Neutrophil (primary cell): ENCODE data around the gene DCTN2.

ENCODE experiments used
- H3K27ac ChIP-seq: fragments of 200-600 bp; sonication (generic); 2 replicates; pipeline ENCODE4 v1.5.1; 2016; ENCODE audit warnings: mild to moderate bottlenecking, moderate library complexity
- H3K27me3 ChIP-seq: fragments of 200-600 bp; sonication (generic); 2 replicates; pipeline ENCODE4 v1.6.0; 2016; ENCODE audit warnings: mild to moderate bottlenecking
- H3K36me3 ChIP-seq: fragments of 200-600 bp; sonication (generic); 2 replicates; pipeline ENCODE4 v1.5.1; 2017
- H3K4me1 ChIP-seq, 2 experiments: fragments of 200-600 bp in 1 of 2; sonication (generic) in 1 of 2; 1 replicate in 1 of 2; 2 replicates in 1 of 2; pipeline versions ENCODE4 v1.5.1 to v1.6.1; 2013 to 2016; ENCODE audit warnings: low read depth in 1 of 2, low read length in 1 of 2, mild to moderate bottlenecking in 1 of 2, moderate library complexity in 1 of 2; ENCODE audit not compliant: control insufficient read depth in 1 of 2, insufficient read depth in 1 of 2
- H3K4me3 ChIP-seq, 2 experiments: fragments of 200-600 bp in 1 of 2; sonication (generic) in 1 of 2; 1 replicate in 1 of 2; 2 replicates in 1 of 2; pipeline ENCODE4 v1.5.1; 2013 to 2016; ENCODE audit warnings: low read depth in 1 of 2, low read length in 1 of 2, mild to moderate bottlenecking in 1 of 2, moderate library complexity in 1 of 2
- H3K9me3 ChIP-seq: fragments of 200-600 bp; sonication (generic); 2 replicates; pipeline ENCODE4 v1.5.1; 2016
- TF ChIP-seq, protein P1 (sequence below): fragments of 200-600 bp; sonication (generic); IDR thresholded peaks from 2 replicates; pipeline ENCODE4 v1.5.1; 2016; ENCODE audit warnings: antibody characterized with exemption

Gene DCTN2

DNA sequence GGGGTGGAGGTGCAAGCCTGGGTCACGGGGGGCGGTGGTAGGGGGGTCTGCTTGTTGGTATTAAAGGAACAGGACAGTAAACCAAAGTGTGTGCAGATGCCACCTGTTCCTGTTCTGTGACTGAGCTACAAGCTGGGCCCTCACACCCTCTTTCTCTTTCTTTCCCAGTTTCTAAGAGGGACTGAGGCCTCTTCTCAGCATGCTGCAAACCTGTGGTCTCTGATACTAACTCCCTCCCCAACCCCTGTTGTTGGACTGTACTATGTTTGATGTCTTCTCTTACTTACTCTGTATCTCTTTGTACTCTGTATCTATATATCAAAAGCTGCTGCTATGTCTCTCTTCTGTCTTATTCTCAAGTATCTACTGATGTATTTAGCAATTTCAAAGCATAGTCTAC, 37.1 kb upstream of the DCTN2 start:
- Histone ChIP-seq H3K36me3 (no peaks in the 10 kb centered on the region), H3K27ac (no peak overlapping the region), H3K4me3 (no peak overlapping the region), H3K27me3 (peaks cover 50% of the 10 kb centered on the region), H3K9me3 (no peaks in the 10 kb centered on the region), H3K4me1 (peaks cover 8 to 15% of the 10 kb centered on the region in 2 experiments)
- TF ChIP-seq, protein P1, sequence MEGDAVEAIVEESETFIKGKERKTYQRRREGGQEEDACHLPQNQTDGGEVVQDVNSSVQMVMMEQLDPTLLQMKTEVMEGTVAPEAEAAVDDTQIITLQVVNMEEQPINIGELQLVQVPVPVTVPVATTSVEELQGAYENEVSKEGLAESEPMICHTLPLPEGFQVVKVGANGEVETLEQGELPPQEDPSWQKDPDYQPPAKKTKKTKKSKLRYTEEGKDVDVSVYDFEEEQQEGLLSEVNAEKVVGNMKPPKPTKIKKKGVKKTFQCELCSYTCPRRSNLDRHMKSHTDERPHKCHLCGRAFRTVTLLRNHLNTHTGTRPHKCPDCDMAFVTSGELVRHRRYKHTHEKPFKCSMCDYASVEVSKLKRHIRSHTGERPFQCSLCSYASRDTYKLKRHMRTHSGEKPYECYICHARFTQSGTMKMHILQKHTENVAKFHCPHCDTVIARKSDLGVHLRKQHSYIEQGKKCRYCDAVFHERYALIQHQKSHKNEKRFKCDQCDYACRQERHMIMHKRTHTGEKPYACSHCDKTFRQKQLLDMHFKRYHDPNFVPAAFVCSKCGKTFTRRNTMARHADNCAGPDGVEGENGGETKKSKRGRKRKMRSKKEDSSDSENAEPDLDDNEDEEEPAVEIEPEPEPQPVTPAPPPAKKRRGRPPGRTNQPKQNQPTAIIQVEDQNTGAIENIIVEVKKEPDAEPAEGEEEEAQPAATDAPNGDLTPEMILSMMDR = no peak

DNA sequence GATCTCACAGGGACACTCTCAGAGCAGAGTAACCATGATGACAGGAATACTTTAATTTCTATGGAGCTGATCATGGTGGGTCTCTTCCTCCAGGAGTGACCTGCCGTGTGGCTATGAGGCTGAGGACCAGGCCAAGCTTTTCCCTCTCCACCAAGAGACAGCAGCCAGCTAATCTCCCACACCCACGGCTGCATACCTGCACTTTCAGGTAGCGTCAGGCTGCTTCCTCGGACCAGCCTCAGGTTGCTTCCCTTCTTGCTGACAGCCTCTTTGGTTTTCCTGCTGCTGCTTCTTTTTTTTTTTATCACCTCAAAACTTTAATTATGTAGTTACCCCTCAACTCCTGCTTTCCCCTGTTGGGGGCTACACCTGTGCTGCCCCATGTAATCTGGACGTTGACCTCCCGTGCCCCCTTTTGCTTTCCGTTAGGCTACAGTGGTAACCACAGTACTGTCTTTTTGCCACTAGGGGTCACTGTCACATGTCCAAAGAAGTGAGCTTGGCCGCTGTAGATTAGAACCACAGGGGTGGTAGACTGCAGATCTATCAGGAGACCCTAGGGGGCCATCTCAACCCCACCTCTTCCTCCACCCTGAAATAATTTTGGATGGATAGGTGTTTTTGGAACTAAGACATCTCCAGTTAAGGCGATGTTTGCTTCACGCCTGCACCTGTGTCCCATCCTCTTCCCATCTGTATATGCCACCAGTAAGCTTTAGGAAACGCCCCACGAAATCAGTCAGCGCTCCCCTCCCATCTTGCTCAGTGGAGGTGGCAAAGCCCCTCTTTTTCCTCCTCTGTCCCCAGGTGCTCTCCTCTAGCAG, 36.2 kb upstream of the DCTN2 start:
- peaks cover 8 to 15% of the 10 kb centered on the region in 2 experiments for H3K4me1 ChIP-seq
- H3K4me3 ChIP-seq = no peak overlapping the region
- peaks cover 43% of the 10 kb centered on the region for H3K27me3 ChIP-seq
- no peaks in the 10 kb centered on the region for H3K36me3 ChIP-seq
- no peaks in the 10 kb centered on the region for H3K9me3 ChIP-seq
- TF ChIP-seq, protein P1 = peak; percentile 86
- no peak overlapping the region for H3K27ac ChIP-seq

DNA sequence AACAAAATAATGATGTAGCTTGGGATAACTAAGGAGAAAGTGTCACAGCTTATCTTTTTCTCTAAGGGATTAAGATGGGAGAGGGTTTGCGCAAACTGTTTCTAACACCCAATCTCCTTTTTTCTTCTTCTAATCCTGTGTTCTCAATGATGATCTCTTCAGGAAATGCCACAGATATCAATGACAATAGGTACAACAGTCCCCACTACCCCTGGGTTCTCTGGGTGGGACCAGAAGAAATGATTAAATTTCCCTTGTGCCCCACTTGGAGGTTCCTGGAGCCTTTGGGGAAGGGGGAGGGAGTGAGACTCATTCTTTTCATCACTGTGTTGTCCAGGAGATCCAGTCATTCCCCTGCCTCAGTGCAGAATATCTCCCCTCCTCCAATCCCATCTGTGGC, 35.4 kb upstream of the DCTN2 start:
- Histone ChIP-seq H3K4me1 (peaks cover 8 to 15% of the 10 kb centered on the region in 2 experiments), H3K36me3 (no peaks in the 10 kb centered on the region), H3K27ac (no peak overlapping the region), H3K4me3 (no peak overlapping the region), H3K27me3 (peaks cover 42% of the 10 kb centered on the region), H3K9me3 (no peaks in the 10 kb centered on the region)
- TF ChIP-seq, protein P1 = no peak

DNA sequence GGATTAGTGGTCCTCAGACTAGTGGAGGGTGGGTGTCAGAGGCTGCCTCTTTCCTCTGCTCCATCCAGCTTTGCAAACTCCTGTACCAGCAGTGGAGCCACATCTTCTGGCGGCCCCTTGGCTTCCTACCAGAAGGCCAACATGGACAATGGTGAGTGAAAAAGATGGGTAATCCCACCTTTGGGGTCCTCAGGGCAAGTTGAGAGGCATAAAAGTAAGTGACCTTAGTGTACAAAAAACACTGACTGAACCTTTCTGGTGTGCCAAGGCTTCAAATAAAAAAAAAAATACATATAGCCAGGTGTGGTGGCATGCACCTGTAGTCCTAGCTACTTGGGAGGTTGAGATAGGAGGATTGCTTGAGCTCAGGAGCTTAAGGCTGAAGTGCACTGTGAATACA, 34.8 kb upstream of the DCTN2 start:
- Histone ChIP-seq H3K27ac (no peak overlapping the region), H3K4me1 (peaks cover 8 to 15% of the 10 kb centered on the region in 2 experiments), H3K36me3 (no peaks in the 10 kb centered on the region), H3K9me3 (no peaks in the 10 kb centered on the region), H3K27me3 (peaks cover 41% of the 10 kb centered on the region), H3K4me3 (no peak overlapping the region)
- TF ChIP-seq, protein P1 = no peak

DNA sequence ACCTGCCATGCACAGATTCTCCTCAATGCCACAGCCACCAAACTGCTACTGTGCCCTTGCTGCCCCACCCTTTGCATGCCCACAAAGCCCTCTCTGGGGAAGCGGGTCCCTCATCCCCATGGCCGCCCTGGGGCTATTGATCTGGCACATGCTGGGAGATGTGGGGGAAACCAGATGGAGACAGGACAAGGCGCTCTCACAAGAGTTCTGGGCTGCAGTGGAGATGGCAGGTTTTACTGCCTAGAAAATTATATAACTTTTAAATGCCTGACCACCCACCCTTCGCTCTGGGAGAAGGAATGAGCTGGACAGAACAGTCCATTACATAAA, 33.4 kb upstream of the DCTN2 start:
- Histone ChIP-seq H3K4me1 (peaks cover 8 to 15% of the 10 kb centered on the region in 2 experiments), H3K4me3 (no peak overlapping the region)
- TF ChIP-seq, protein P1 = no peak

More for the DNA sequence above, 33.4 kb upstream of the DCTN2 start:
- Histone ChIP-seq H3K27me3 (peaks cover 37% of the 10 kb centered on the region), H3K9me3 (no peaks in the 10 kb centered on the region), H3K27ac (no peak overlapping the region), H3K36me3 (no peaks in the 10 kb centered on the region)
